ENCODE results near the gene DNAAF5. TPM values are rescaled to one million over a fixed set of nuclear protein-coding genes. Genes with fewer than 3 reads are reported as not detected.

DNAAF5 gene
- polyA plus RNA-seq, 1 experiment = 12.6 TPM

DNA sequence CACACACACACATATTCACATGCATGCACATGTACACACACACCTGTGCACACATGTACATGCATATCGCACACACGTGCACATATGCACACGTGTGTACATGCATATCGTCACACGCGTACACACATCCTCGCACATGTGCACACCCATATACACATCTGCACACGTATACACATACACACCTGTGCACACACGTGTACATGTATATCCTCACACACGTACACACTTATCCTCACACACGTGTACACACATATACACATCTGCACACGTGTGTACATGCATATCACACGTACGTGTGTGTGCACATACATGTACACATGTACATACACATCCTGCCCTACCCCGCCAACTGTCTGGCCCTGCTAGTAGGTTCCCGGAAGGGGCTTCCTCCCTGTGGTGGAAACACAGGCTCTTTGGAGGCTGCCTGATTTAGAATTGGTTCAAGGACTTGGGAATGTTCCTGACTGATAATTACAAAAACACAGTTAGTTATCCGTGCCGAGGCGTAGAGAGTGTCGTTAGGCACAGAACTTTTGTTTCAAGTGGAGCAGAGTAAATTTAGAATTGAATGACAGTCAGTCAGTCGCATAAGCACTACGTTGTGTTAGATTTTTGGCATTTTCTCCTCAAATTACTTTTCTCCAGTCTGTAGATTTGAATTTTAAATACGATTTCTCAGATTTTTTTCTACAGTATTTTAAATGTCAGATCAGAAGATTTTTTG is 19.1 kb downstream of the DNAAF5 start:
- no peaks in the 10 kb centered on the region for H3K27me3 ChIP-seq (ENCODE audit: control insufficient read depth, insufficient read depth, low read length)
- DNase-seq (ENCODE audit: low read depth, low spot score) = no peak
- TF ChIP-seq, protein P1, sequence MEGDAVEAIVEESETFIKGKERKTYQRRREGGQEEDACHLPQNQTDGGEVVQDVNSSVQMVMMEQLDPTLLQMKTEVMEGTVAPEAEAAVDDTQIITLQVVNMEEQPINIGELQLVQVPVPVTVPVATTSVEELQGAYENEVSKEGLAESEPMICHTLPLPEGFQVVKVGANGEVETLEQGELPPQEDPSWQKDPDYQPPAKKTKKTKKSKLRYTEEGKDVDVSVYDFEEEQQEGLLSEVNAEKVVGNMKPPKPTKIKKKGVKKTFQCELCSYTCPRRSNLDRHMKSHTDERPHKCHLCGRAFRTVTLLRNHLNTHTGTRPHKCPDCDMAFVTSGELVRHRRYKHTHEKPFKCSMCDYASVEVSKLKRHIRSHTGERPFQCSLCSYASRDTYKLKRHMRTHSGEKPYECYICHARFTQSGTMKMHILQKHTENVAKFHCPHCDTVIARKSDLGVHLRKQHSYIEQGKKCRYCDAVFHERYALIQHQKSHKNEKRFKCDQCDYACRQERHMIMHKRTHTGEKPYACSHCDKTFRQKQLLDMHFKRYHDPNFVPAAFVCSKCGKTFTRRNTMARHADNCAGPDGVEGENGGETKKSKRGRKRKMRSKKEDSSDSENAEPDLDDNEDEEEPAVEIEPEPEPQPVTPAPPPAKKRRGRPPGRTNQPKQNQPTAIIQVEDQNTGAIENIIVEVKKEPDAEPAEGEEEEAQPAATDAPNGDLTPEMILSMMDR (IDR thresholded peaks at IDR 0.05; ENCODE audit: low read depth, low read length) = no peak
- ChIA-PET CTCF (no interaction called here), POLR2A (no interaction called here)
- no peak overlapping the region for H3K27ac ChIP-seq (ENCODE audit: low read depth, low read length)
- H3K9me3 ChIP-seq (ENCODE audit: control insufficient read depth, insufficient read depth, low read length) = peaks cover 5% of the 10 kb centered on the region; the same call in 1 of the 2 replicates
- H3K4me3 ChIP-seq (ENCODE audit: low read depth, low read length) = no peak overlapping the region

DNA sequence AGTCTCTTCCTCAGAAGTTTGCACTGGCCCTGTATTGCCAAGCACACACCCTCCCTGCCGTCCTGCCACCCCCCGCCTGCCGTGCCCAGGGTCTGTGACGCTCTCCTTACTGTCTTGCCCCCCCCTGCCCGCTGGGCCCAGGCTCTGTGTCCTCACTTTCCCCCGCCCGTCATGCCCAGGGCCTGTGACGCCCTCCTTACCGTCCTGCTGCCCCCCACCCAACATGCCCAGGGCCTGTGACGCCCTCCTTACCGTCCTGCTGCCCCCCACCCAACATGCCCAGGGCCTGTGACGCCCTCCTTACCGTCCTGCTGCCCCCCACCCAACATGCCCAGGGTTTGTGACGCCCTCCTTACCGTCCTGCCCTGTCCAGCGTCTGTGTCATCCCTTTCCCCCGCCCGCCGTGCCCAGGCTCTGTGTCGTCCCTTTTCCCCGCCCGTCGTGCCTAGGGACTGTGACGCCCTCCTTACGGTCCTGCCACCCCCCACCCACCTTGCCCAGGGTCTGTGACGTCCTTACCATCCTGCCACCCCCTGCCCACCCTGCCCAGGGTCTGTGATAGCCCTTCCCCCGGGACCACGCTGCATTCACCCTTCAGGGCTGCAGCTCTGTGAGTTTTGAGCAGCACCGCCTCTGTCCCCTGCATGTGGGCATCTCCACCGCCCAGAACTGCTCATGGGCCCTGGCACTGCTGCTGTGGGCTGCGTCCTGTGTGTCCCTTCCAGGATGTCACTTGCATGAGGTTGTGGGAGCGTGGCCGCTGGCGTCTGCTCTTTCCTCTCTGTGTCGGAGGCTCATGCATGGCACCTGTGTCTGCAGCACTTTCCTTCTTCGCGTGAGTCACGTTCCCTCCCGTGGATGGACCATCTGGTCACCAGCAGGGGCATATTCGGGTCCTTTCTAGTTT is 19.9 kb downstream of the DNAAF5 start:
- CTCF ChIA-PET = no interaction called here
- H3K27ac ChIP-seq (ENCODE audit: low read depth, low read length) = no peak overlapping the region
- no peak overlapping the region for H3K4me3 ChIP-seq (ENCODE audit: low read depth, low read length)
- peaks cover 5% of the 10 kb centered on the region; the same call in 1 of the 2 replicates for H3K9me3 ChIP-seq (ENCODE audit: control insufficient read depth, insufficient read depth, low read length)
- POLR2A ChIA-PET = no interaction called here
- TF ChIP-seq, protein P1 (IDR thresholded peaks at IDR 0.05; ENCODE audit: low read depth, low read length) = no peak
- H3K27me3 ChIP-seq (ENCODE audit: control insufficient read depth, insufficient read depth, low read length) = no peaks in the 10 kb centered on the region
- no peak for DNase-seq (ENCODE audit: low read depth, low spot score)

DNA sequence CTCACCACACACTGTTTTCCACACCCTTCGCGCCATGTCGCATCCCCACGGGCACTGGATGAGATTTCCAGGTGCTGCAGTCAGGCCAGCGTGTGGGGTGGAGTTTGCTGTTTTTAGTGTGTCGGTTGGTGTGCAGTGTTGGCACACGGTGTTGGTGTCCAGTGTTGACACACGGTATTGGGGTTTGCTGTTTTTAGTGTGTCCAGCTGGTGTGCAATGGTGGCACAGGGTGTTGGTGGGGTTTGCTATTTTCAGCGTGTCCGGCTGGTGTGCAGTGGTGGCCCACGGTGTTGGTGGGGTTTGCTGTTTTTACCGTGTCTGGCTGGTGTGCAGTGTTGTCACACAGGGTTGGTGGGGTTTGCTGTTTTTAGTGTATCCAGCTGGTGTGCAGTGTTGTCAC is 20.7 kb downstream of the DNAAF5 start:
- Histone ChIP-seq H3K27ac (ENCODE audit: low read depth, low read length) (no peak overlapping the region), H3K9me3 (ENCODE audit: control insufficient read depth, insufficient read depth, low read length) (peaks cover 6% of the 10 kb centered on the region; the same call in 1 of the 2 replicates), H3K27me3 (ENCODE audit: control insufficient read depth, insufficient read depth, low read length) (no peaks in the 10 kb centered on the region), H3K4me3 (ENCODE audit: low read depth, low read length) (no peak overlapping the region)
- POLR2A ChIA-PET = no interaction called here
- DNase-seq (ENCODE audit: low read depth, low spot score) = no peak
- TF ChIP-seq, protein P1 (IDR thresholded peaks at IDR 0.05; ENCODE audit: low read depth, low read length) = no peak
- CTCF ChIA-PET = no interaction called here

DNA sequence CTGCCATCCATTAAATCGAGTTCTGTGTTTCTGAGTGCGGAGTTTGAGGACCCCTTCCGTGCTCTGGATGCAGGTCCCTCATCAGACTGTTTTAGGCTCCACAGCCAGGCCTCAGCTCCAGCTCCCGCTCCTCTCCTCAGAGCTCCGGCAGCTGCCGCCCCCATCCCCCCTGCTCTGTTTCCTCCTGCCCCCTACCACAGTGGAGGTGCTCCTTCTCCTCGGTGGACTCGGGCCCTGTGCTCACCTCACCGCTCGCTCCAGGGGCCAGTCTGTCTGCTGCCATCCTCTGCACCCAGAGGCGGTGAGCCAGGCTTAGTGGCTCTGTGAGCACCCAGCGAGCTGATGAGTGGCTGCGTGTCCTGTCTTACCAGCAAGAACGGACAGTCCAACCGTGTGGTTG is 21.9 kb downstream of the DNAAF5 start:
- ChIA-PET POLR2A (no interaction called here), CTCF (no interaction called here)
- Histone ChIP-seq H3K9me3 (ENCODE audit: control insufficient read depth, insufficient read depth, low read length) (peaks cover 10% of the 10 kb centered on the region; the same call in 1 of the 2 replicates), H3K27ac (ENCODE audit: low read depth, low read length) (no peak overlapping the region), H3K4me3 (ENCODE audit: low read depth, low read length) (no peak overlapping the region), H3K27me3 (ENCODE audit: control insufficient read depth, insufficient read depth, low read length) (no peaks in the 10 kb centered on the region)
- no peak for DNase-seq (ENCODE audit: low read depth, low spot score)
- TF ChIP-seq, protein P1 (IDR thresholded peaks at IDR 0.05; ENCODE audit: low read depth, low read length) = no peak

DNA sequence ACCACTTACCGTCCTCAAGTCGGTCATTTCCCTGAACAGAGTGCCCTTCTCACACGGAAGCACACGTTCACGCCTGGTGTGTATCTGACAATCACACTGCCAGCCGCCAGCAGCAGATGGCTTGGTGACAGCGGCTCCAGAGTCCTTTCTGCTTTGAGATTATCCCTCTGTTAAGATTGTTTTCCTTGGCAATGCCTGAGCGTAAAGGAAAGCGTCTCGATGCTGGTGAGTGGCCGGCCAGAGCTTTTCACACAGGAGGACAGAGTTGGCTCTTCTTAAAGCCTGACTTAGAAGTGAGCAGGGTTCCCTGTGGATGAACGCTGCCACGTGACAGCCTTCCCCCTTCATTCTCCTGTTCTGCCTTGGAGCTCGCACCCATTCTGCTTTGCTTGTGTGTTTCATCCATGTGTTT is 22.6 kb downstream of the DNAAF5 start:
- CTCF ChIA-PET = interaction anchor here (0.6 kb wide), 1 partner anchor 70 kb away, joined by 4 read pairs; no protein-coding TSS in a partner anchor
- H3K27me3 ChIP-seq (ENCODE audit: control insufficient read depth, insufficient read depth, low read length) = no peaks in the 10 kb centered on the region
- POLR2A ChIA-PET = no interaction called here
- no peak for DNase-seq (ENCODE audit: low read depth, low spot score)
- H3K9me3 ChIP-seq (ENCODE audit: control insufficient read depth, insufficient read depth, low read length) = peaks cover 10% of the 10 kb centered on the region; the same call in 1 of the 2 replicates
- no peak overlapping the region for H3K4me3 ChIP-seq (ENCODE audit: low read depth, low read length)
- no peak overlapping the region for H3K27ac ChIP-seq (ENCODE audit: low read depth, low read length)
- TF ChIP-seq, protein P1 (IDR thresholded peaks at IDR 0.05; ENCODE audit: low read depth, low read length) = no peak

Data from AG04450 (cell line).